Measurements from ENCODE around the gene ESRP2. TPM values are rescaled to one million over a fixed set of nuclear protein-coding genes. Genes with fewer than 3 reads are reported as not detected.

ESRP2 gene
- total and polyA plus RNA-seq, 2 donors (not counting 3 experiments of a cell fraction or from before 2014, with no cell fraction given), result 0.57 to 0.66 TPM

DNA sequence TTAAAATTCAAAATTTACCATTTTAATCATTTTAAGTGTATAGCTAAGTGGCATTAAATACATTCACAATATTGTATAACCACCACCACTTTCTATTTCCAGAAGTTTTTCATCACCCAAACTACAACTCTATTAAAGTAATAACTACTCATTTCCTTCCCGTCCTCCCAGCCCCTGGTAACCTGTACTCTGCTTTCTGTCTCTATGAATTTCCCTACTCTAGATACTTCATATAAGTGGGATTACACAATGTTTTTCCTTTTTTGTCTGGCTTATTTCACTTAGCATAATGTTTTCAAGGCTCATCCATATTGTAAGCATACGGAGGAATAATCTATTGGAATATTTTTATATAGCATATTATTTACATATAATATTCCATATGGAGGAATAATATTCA, 29.7 kb downstream of the ESRP2 start:
- H4K20me1 ChIP-seq (replicated peaks; ENCODE audit: control insufficient read depth, extremely low read depth, insufficient read depth, low read length), result no peaks in the 10 kb centered on the region
- intact Hi-C loops (cut with micrococcal nuclease) (no loop called here), dilution Hi-C loops (cut with MboI; ENCODE audit: extremely low pct_ligation_motif_present, low sequenced_read_pairs) (no loop called here)
- FAIRE-seq, result no peak
- no peak overlapping the region for H3K4me2 ChIP-seq (ENCODE audit: insufficient read depth, low read length)
- no peaks in the 10 kb centered on the region for H3K9me1 ChIP-seq (replicated peaks; ENCODE audit: control insufficient read depth, extremely low read depth, insufficient read depth, low read length)
- H3K4me3 ChIP-seq (replicated peaks in 1 of 3; ENCODE audit: insufficient read depth in 1 of 3, low read depth in 1 of 3, low read length in 3 of 3), result no peak overlapping the region
- ChIA-PET CTCF (interaction anchor here (0.9 to 1.4 kb wide), 5 partner anchors 8 to 141 kb away, joined by 3 to 5 read pairs (median 3); no protein-coding TSS in a partner anchor), POLR2A (no interaction called here)
- H2AFZ ChIP-seq (ENCODE audit: low read depth, low read length), result no peak overlapping the region
- H3K36me3 ChIP-seq (ENCODE audit: control insufficient read depth in 2 of 2, extremely low read depth in 1 of 2, insufficient read depth in 2 of 2, low read length in 2 of 2), result no peaks in the 10 kb centered on the region
- H3K27me3 ChIP-seq (ENCODE audit: control insufficient read depth in 2 of 2, insufficient read depth in 2 of 2, low read length in 2 of 2), result no peaks in the 10 kb centered on the region
- H3K9ac ChIP-seq (replicated peaks; ENCODE audit: extremely low read depth, insufficient read depth, low read length), result no peak overlapping the region
- no peak for TF ChIP-seq JUN (IDR thresholded peaks at IDR 0.05; ENCODE audit: borderline replicate concordance, insufficient read depth, insufficient read length, low read depth)
- TF ChIP-seq FOS (IDR thresholded peaks at IDR 0.05; ENCODE audit: borderline replicate concordance, insufficient read depth, low read length), result no peak
- TF ChIP-seq EZH2 (IDR thresholded peaks at IDR 0.05; ENCODE audit: borderline replicate concordance, low read depth, low read length, severe bottlenecking), result no peak
- TF ChIP-seq POLR2AphosphoS5 (IDR thresholded peaks at IDR 0.05; ENCODE audit: insufficient read depth, low read depth, low read length), result no peak
- no peak for TF ChIP-seq GATA2 (IDR thresholded peaks at IDR 0.05; ENCODE audit: insufficient read depth, insufficient read length, low read depth, low read length)
- TF ChIP-seq, protein P1, sequence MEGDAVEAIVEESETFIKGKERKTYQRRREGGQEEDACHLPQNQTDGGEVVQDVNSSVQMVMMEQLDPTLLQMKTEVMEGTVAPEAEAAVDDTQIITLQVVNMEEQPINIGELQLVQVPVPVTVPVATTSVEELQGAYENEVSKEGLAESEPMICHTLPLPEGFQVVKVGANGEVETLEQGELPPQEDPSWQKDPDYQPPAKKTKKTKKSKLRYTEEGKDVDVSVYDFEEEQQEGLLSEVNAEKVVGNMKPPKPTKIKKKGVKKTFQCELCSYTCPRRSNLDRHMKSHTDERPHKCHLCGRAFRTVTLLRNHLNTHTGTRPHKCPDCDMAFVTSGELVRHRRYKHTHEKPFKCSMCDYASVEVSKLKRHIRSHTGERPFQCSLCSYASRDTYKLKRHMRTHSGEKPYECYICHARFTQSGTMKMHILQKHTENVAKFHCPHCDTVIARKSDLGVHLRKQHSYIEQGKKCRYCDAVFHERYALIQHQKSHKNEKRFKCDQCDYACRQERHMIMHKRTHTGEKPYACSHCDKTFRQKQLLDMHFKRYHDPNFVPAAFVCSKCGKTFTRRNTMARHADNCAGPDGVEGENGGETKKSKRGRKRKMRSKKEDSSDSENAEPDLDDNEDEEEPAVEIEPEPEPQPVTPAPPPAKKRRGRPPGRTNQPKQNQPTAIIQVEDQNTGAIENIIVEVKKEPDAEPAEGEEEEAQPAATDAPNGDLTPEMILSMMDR (IDR thresholded peaks at IDR 0.05; ENCODE audit: extremely low read depth in 1 of 2, insufficient read depth in 1 of 2, low read depth in 1 of 2, low read length in 2 of 2), result no peak
- TF ChIP-seq, protein P2, sequence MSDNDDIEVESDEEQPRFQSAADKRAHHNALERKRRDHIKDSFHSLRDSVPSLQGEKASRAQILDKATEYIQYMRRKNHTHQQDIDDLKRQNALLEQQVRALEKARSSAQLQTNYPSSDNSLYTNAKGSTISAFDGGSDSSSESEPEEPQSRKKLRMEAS (IDR thresholded peaks at IDR 0.05; ENCODE audit: insufficient read depth, insufficient read length), result no peak
- TF ChIP-seq MYC (IDR thresholded peaks at IDR 0.05; ENCODE audit: low read depth, low read length), result no peak
- no peak for TF ChIP-seq POLR2A (IDR thresholded peaks at IDR 0.05; ENCODE audit: low read depth, low read length)
- H3K79me2 ChIP-seq (ENCODE audit: control insufficient read depth, insufficient read depth, low read length), result no peaks in the 10 kb centered on the region
- H3K9me3 ChIP-seq (replicated peaks; ENCODE audit: control insufficient read depth, insufficient read depth, low read length), result no peaks in the 10 kb centered on the region
- DNase-seq (ENCODE audit: low read depth, low spot score), result peak; percentile 29
- H3K27ac ChIP-seq (ENCODE audit: insufficient read depth, low read depth, low read length), result no peak overlapping the region
- no peaks in the 10 kb centered on the region for H3K4me1 ChIP-seq (ENCODE audit: control insufficient read depth, extremely low read depth, insufficient read depth, low read length)
- BruUV-seq (replicated peaks), result no TSS peak
